GM12873 (cell line): Measurements from ENCODE around the gene SNRNP40.

Experiments
- CTCF ChIP-seq: IDR thresholded peaks from 2 replicates; pipeline ENCODE4 v1.5.1; 2012; ENCODE audit warnings: low read depth, mild to moderate bottlenecking, moderate library complexity, low read length, control low read depth; ENCODE audit not compliant: insufficient read depth; ENCODE audit errors: missing control alignments

Gene SNRNP40

GRCh38 chr1:31302709-31303441, 6.3 kb upstream of the SNRNP40 start:
- TF ChIP-seq CTCF = no peak

GRCh38 chr1:31300193-31300592, 3.6 kb upstream of the SNRNP40 start:
- no peak for TF ChIP-seq CTCF

GRCh38 chr1:31299365-31299764, 2.8 kb upstream of the SNRNP40 start:
- no peak for TF ChIP-seq CTCF

GRCh38 chr1:31297277-31298247, 974 bp upstream of the SNRNP40 start:
- no peak for TF ChIP-seq CTCF

GRCh38 chr1:31295874-31296485, 608 bp downstream of the SNRNP40 start:
- TF ChIP-seq CTCF = no peak

- no peak for TF ChIP-seq CTCF
These were observed 7.6 kb downstream of the SNRNP40 start for GRCh38 chr1:31289021-31289420.

GRCh38 chr1:31273619-31274018, 23.0 kb downstream of the SNRNP40 start:
- no peak for TF ChIP-seq CTCF
